CD4-positive, alpha-beta T cell treated with Interferon gamma for 1 hour (primary cell): Measurements from ENCODE around the gene GCN1.
A peak's percentile ranks its signal among the peaks of the same experiment; 100 is the strongest.

ENCODE experiments used
- DNase-seq: peaks from one replicate; pipeline ENCODE4 v3.0.0-alpha.2; 2020

Gene GCN1

DNA sequence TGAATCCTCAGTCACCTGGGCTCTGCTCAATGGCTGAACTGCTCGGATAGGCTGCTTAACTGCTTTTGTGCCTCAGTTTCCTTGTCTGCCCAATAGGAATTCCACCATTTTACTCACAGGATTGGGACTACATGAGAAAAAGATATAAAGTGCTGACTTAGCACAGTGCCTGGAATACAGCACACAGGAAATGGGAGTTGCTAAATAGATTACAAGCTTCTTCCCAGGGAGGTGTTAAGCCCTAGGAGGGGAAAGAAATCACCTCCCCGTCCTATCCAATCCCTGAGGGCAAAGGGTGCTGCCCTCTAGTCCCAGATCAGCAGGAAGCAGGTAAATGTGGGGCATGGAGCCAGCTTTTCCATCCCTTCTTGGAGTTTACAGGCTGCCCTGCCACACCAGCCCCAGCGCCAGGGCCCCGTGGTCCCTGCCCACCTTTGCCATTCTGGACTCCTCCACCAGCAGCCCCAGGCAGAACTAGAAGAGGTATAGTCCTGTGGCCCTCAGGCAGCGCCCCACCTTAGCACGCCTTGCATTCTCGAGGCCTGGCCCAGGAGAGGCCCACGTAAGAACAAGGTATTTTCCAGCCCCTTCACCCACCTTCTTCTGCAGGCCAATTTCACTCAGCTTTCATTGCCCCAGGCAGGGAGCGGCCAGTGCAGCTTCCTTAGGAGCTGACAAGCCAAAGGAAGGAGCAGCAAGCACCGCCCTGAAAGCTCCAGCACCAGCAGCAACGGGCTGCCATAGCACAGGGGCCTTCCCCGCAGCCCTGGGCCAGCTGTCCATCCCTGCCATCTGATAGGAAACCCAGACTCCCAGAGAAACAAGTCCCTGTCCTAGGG is 35.2 kb upstream of the GCN1 start:
- no peak for DNase-seq

DNA sequence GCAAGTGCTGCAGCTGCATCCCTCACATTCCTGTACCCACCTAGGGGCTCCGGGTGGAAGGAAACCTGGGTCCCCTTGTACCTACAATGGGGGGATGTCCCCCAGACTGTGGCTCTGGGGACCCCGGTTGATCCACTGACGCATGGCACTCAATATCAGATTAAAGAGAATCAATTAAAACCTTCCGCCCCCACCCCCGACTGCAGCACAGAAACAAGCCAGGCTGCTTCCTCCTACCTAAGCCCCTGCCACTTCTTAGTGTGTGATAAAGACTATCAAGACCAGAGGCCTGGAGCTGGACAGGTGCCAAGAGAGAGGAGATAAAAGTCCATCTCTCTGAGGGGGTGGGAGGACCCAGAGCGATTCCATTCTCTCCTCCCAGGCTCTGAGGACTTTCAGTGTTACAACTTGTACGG is 34.6 kb upstream of the GCN1 start:
- no peak for DNase-seq

DNA sequence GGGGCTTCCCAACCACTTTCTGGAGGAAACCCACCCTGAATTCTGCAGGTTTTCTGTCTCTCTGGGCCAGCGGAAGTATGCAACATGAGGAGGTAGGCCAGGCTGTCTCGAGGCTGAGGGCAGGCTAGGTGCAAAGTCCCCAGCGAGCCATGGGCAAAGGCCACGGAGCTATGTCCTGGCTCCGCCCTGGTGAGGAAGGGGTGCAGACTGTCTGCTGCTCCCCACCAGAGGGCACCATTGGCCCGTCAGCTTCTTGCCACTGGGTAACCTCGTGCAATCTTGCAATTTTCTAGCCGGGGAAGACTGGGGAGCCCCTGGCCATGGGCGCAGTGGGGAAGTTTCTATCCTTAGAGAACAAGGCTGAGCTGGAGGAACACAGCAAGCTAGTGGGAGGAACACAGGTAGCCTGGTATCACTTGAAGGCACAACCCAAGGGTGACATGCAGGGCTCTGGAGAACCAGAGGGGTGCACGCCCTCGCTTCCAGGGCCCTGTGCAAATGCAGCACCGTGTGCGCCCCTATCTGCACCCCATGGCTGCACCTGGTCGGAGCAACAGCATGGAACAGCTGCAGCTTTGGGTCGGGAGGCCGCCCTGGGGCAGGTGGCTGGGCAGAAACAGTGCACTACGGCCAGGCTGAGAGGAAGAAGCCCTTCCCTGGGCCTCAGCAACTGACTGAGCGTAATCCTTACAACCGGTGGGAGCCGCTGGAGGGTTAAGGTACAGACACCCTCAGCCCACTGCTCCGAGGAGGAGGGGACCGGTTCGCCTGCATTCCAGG is 34.0 kb upstream of the GCN1 start:
- peak; percentile 83 for DNase-seq

DNA sequence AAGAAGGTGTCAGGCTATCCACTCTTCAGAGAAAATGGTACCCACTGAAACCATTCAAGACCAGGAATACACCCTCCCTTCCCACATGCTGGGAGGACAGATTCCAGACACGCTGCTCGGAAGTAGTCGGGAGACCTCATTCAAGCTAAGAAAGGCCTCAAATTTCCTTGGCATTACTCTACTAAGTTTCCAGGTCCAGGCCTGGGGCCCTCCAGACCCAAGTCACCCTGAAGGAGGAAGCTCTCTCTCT is 33.5 kb upstream of the GCN1 start:
- DNase-seq: no peak

DNA sequence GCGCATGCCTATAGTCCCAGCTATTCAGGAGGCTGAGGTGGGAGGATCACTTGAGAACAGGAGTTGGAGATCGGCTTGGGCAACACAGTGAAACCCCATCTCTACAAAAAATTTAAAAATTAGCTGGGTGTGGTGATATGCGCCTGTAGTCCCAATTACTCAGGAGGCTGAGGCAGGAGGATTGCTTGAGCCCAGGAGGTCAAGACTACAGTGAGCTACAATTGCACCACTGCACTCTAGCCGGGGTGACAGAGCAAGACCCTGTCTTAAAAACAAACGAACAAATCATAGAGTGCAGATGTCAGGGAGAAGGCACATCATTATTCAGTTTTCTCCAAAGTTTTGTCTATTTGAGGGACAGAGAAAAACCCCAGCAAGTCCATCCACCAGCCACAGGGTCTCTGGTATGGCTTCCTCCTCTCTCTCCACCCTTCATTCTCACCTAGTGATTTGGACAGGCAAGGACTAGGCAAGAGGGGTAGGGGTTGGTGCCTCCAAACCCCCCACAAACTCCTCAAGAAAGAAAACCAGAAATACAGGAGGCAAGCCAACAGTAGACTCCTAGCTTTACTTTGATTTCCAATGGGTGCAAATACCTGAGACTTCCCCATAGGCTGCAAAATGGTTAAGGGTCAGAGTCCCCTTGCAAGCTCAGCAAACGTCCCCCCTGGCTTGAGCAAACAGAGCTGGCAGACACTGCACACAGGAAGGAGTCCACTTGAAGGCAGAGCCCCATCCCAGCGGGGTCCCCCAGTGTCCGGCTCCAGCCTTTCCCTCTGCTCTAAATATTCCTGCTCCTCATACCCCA is 32.9 kb upstream of the GCN1 start:
- DNase-seq: no peak

DNA sequence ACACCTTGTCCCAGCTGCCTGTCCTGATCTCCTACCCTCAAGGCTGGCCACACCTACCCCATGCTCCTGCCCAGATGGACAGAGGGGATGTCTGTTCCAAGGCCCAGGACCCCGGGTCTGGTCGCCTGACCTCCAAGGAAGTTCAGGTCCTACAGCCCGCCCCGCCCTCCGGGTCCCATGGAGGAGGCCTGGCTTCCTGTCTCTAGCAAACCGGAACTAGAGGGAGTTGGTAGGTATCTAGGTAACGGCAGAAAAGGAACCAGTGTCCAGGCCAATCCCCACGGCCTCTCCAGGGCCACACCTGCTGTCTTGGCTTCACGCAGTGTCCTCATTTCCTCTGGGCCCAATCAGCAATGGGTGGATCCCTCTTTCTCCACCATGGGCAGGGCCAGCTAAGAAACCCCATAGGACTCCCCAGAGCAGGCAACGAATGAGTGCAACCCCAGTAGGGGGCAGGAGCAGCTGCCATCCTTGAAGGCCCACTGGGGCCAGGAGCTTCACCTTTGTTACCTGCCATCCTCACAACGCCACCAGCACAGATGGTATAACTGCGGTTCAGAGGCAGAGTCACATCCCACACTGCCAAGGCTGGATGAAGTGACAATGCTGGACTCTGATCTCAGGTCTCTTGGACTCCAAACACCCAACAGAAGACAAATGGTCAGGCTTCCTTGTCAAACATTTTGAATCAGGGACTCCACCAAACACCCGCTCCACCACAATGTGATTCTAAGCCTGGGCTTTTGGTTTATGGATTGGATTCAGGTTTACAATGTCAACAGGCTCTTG is 31.5 kb upstream of the GCN1 start:
- DNase-seq: peak; percentile 29

DNA sequence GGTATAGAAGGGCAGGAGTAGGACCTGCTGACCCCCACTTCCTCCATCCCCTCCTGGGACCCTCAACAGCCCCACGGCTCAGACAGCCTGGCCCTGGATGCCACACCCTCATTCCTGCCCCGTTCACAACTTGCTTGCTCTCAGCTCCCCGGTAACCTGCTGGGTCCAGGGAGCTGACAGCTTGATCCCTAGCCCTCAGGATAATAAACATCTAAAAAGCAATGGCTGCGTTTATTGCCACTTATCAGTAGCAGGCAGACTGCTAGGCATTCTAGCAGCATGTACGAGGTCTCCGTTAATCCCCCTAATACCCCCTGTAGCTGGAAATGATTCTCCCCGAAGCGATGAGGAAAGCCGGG is 30.7 kb upstream of the GCN1 start:
- DNase-seq: no peak

DNA sequence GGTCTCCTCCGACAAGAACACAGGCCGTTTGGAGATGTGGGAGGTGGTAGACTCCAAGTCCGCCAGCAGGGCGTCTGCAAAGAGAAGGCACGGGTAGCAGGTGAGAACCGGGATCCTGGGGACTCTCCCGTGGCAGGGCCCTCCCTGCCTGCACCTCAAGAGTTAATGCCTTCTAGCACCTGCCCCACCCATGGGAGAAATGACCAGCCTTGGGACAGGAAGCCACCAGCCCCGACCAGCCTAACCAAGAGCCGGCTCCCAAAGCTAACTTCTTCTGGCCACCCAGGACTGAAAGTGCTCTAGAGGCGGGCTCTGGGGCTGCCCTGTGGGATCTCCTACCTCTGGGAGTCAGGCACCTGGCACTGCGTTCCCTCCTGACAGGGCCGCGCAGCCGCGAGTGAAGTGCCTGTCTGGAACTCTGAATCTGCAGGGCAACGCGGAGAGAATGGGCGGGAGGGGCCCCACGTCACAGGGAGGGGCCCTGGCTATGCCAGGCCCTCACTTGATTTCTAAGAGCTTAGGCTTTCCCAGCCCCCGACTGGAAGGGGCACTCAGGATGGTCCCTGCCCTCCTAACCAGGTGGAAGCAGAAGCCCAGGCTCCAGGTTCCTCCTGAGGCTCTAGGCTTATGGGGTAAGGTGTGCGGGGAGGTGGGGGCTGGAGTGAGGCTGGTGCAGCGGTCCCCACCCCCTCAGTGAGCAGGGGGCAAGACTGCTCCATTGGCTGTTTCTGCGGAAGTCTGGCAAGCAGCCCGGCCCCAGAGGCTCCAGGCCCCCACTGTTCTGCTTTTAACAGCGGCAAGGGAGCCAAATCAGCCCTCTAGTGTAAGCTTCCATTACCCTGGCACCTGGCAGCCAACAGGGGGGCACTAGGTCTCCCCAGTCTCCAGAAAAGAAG is 30.0 kb upstream of the GCN1 start:
- DNase-seq: no peak

DNA sequence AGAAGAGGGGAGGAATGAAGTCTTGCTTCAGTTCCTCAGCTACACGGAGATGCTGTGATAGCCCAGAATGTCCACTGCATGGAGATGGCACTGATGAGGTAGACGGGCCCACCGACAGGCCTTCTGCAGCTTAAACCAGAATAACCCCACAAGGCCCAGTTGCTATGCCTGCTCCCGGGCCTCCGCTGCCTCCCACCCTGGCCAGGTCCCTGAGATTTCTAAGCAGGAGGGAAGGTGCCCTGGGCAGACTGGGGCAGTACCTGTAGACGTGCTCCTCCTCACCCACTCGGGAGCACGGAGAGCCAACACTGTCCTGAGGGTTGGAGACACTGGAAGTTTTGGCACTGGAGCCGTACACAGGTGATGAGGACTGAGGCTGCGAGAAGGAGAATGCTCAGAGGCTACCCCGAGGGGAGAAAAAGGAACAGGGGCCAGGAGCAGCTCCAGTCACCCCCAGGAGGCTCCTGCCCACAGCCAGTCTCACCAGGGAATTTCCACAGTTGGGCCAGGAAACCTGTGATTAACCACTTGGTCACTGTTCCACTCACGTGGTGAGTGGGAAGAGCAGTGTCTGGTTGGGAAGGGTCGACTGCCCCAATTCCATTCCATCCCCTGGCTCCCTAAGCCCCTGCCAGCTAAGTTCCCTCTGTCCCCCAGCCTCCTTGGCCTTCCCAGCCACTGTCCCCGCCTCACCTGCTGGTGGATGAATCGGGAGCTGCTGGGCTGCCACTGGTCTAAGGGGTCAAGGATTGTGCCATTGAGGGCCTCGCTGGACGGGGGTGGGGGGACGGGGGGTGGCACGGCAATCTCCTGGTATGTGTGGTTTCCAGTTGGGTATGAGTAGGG is 29.2 kb upstream of the GCN1 start:
- DNase-seq: no peak

DNA sequence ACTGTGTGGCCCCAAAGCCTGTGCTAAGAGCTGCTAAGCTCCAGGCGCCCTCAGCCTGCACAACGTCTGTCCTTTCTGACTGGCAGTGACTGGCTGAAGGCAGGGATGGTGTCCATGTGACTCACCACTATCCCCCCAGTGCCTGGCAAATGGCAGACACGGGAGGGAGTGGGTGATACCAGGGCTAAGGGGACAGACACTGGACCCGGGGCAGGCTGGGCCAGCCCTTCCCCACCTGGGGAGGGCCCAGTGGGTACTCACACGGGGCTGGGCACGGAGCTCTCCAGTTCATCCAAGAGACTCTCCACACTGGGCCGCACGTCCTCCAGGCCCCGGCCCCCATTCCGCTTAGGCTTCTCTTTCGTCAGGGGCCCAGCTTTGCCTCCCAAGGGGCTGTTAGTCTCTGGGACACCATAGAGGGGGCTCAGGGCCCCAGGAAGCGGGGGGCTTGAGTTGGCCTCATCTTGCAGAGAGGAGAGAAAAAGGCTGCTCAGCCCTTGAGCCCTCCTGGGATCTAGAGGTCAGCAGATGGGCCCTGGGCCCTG is 27.8 kb upstream of the GCN1 start:
- no peak for DNase-seq

DNA sequence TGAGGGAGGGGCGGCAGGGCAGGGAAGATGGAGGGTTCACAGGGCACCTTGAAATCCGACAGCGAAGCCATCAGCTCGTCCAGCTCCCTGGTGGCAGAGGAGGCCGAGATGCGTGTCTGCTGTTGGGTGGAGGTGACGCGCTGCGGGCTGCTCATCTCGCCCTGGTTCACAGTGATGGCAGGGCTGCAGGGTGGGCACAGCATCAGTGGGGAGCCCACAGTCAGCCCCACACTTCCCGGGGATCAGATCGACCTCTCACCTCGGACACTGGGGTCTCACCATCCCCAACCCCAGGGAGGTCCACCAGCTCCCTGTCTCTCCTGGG is 27.0 kb upstream of the GCN1 start:
- no peak for DNase-seq

DNA sequence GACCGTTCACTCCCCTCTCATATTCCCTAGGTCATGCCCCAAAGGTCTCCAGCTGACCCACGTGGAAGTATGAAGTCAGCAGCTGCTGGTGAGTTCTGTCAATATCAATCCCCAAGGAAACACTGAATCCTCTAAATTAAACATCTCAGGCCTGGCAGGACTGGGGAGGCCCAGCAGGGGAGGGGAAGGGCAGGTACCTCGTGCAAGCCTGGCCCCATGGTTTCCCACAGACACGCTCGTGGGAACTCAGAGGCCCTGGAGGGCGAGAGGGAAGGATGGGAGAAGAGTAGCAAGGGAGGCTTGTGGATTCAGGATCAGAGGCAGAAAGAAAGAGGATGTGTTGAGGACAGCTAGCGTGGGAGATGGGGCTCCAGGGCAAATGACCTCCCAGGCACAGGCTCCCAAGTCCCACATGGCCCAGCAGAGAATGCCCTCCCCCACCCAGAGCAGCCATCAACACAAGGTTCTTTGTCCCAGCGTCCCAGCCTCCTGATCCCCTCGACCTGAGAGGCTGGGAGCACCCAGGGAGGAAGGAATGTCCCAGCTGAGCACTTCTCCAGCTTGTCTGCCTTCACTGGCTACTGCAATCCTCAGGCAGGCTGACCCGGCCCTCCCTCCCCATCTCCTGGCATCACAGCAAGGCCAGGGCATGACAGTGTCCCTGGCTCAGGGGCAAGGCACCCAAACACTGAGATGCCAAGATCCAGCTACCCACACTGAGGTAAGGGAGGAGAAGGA is 26.5 kb upstream of the GCN1 start:
- DNase-seq: no peak

DNA sequence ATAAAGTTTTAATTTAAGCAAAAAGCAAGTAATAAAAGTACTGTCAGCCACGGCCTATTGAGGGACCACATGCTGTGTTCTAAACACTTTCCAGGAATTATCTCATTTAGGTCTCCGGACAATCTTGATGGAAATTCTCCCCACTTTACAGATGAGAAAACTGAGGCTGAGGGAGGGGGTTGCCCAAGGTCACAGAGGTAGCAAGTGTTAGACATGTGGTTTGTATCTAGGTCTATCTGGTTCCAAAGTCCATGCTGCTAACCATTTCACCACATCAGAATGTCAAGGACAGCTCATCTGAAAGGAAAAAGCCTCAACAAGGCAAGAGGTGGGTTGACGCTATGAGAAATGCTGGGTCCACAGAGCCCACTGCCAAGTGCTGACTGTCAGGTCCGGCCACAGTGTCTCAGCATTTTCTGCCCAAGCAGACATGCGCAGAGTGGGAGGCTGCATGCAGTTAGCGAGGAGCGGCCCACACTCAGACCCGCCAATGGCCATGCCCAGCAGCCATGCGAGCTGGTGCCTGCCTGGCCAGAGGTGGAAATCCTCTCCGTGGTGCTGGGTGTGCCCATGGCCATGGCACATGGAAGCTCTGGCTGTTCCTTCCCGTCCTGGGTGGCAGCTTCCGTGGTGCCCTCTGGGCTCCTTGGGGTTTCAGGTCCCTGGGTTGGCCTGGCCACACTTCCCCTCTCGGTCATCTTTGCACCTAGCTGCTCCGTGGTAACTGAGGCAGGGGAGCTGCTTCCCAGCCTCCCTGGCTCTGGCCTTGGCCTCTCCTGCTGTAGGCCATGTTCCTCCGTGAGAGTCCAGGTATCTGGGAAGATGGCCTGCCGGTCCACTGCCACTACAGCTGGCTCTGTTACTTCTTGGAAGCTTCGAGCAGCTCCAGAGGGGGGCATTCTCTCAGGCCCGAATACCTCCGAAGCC is 24.4 kb upstream of the GCN1 start:
- no peak for DNase-seq

DNA sequence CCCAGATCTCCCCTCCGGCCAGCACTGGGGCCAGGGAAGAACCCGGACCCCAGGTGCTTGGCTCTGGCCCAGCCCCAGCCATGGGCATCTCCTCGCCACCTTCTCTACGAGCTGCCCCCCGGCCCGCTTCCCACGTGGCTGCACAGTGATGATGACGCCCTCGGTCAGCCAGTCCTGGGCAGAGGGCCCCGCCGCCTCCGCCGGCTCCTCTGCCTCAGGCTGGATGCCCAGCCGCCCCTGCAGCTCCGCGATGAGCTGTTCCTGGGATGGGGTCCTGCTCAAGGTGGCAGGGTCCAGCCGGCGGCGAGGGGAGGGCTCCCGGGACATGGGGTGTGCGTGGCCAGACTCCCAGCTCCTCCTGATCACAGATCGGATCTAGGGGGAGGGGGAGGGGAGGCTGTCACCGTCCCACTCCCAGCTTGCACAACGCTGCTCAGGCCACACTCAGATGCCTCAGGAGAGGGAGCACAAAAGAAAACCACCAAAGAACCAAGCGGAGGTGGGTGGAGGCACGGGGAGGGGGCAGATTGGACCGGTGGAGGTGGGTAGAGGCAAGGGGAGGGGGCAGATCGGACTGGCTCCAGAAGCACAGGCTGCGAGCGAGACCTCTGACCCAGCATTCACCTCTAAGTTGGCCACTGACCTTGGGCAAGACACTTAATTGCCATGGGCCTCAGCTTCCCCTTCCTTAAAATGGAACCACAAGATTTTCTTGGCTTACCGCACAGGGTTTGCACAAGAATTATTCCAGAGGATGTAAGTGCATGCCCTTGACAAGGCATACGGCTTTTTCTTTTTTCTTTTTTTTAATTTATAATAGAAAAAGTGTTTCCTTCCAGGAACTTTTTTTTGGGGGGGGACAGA is 22.5 kb upstream of the GCN1 start:
- no peak for DNase-seq

DNA sequence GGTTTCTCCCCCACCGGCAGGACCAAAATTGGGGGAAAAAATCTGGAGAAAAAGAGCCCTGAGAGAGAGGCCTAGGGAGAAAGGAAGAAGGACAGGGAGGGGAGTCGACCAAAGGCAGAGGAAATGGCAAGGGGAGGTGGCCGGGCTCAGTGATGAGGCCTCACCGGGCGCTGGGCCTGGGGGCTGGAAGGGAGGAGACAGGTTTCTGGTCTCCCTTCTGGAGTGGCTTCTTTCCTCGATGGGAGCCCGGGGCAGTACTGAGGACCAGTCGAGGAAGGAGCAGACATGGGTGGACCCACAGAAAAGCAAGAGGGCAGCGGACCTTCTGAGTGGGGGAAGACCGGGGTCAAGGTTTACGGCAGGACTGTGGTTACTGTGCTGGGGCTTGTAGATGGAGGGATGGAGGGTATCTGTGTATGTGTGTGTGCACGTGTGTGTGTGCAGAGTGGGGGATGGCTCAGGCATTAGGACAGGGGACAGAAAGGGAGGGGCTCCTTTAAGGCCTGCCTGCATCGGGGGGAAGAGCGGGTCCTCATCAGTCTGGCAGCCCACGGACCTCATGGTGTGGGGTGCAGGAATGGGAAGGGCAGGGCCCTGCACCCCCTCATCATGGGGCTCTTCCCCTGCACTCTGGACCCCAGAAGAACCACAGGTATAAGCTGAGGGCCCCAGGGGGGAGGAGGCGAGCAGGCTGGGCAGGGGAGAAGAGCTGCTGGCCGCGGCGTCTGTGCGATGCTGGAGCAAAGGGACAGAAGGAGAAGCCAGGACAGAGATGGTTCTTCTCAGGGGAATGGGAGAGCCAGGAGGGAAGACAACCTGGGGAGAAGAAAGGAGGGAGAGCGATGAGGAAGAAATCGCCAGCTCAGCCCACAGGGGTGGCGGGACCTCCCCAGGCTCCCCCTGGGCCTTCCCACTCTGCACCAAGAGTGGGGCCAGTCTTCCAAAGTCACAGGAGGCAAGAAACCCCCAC is 21.5 kb upstream of the GCN1 start:
- DNase-seq: no peak

DNA sequence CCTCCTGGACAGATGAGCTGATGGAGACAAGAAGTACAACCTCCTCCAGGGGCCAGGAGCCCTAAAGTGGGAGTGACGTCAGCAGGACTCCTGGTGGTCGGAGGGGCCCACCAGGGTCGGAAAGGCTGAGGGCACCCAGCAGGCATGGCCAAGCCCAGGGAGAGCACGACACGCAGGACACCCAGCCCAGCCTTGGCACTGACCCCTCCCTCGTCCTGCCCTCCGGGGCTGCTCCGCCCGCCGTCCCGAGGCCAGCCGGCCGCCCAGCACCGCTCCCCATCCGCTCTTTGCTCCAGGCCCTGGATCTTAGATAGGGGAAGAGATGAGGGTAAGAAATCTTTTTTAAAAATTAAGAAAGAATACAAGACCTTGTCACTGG is 20.8 kb upstream of the GCN1 start:
- DNase-seq: no peak
